Testis (tissue), 3 donors: Measurements from ENCODE around the gene ALPK1. TPM values are rescaled to one million over a fixed set of nuclear protein-coding genes. Genes with fewer than 3 reads are reported as not detected.

Experiments
- DNase-seq: peaks from one replicate; pipeline ENCODE4 v3.0.0-alpha.2; 2019
- H3K27ac ChIP-seq, 2 donors: fragments of 200-600 bp; sonication (generic); one replicate each; pipeline ENCODE4 v1.5.1; 2019
- H3K27me3 ChIP-seq: fragments of 200-600 bp; sonication (generic); one replicate; pipeline ENCODE4 v1.5.1; 2019
- H3K36me3 ChIP-seq: fragments of 200-600 bp; sonication (generic); one replicate; pipeline ENCODE4 v1.5.1; 2017; ENCODE audit warnings: low read depth; ENCODE audit errors: missing control alignments
- H3K4me1 ChIP-seq: fragments of 200-600 bp; sonication (generic); one replicate; pipeline ENCODE4 v1.5.1; 2019
- H3K4me3 ChIP-seq, 2 donors: fragments of 200-600 bp; sonication (generic); one replicate each; pipeline ENCODE4 v1.5.1; 2017 to 2019
- H3K9me3 ChIP-seq: fragments of 200-600 bp; sonication (generic); one replicate; pipeline ENCODE4 v1.5.1; 2017
- POLR2A ChIP-seq: fragments of 450-650 bp; IDR thresholded peaks from one replicate; pipeline ENCODE4 v1.6.1; 2017; ENCODE audit warnings: antibody characterized with exemption, mild to moderate bottlenecking, moderate library complexity
- WGBS, 2 donors: methylation state at CpG; one replicate each; pipeline ENCODE4 v1.1.5; 2018; 5-methylcytosine and 5-hydroxymethylcytosine counted together
- intact Hi-C: fragments of 100-400 bp; cut with DNase I; formaldehyde crosslinking; loops from one replicate; pipeline ENCODE4 v1.15.1; 2023; ENCODE audit warnings: low total_unique reads
- polyA plus RNA-seq: library from polyadenylated mRNA; stranded (reverse); fragments of 350-450 nt; fragmentation: Illumina TruSeq; extraction: RNeasy Lipid Tissue Mini Kit (QIAGEN cat#74804); gene quantifications from one replicate; pipeline ENCODE4 v1.2.3, GENCODE V29; 2014; ENCODE audit warnings: low read depth, low replicate concordance; ENCODE audit not compliant: insufficient read depth
- total RNA-seq, 2 donors: library from RNA; depleted of rRNA; stranded (reverse); fragments of >200 nt; gene quantifications; one replicate each; pipeline ENCODE4 v1.2.3, GENCODE V29; 2016
- TF ChIP-seq, protein P1 (sequence below), 3 experiments: fragments of 450-650 bp in 2 of 3; fragments of 200-600 bp in 1 of 3; sonication (generic) in 1 of 3; IDR thresholded peaks; one replicate each; pipeline ENCODE4 v1.5.1; 2016 to 2019; ENCODE audit warnings: antibody characterized with exemption in 3 of 3, mild to moderate bottlenecking in 2 of 3, moderate library complexity in 1 of 3

The ALPK1 gene
- total and polyA plus RNA-seq, 3 donors from 2014 or later = 5.2 to 12.5 (median 9.7) TPM

DNA sequence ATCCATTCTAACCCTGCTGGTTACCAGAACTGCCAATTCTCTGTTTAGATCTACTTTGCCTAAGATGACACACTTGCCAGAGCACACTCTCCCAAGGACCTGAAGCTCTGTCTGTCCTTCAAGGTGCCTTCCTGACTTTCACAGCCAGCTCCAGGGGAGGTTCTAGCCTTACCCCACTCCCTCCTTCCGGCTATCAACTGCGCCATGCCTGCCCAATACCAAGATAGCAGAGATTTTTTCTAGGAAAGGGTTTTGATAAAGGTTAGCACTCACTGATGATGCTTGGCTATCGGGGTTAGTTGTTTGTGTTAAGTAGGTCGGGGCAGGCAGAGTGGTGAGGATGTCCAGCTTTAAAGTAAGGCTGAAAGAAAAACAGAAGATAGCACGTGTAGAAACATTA, 14.3 kb downstream of the ALPK1 start:
- DNase-seq = no peak
- 85% methylated on average over 5 of the region's 5 CpGs for WGBS, 2 donors

DNA sequence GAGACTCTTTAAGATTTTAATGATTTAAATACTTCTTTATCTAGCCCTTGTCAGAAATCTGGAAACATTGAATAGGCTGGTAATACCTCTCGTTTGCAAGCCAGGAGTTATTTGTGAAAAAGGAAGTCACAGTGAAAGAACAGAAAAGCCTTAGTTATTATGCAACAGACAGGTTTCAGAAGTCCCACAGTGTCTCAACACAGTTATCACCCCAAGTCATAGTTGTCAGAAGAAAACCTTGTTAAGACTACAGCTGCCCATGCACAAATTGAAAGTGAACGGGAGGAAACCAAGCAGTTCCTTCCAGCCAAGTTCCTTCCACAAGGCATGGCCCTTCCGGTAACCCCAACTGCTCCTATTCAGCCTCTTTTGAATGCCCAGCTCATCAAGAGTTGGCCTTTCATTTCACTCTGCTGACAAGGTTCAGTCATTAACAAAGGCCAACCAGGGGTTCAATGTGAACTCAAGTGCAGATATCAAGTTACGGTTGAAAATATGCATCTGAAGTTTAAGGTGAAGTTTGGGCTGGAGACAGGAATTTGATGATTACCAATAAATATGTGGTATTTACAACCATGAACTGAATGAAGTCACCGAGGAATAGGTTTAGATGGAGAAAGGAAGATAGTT, 15.6 kb downstream of the ALPK1 start:
- whole genome bisulfite sequencing, 2 donors = 81 to 90% methylated on average over 5 of the region's 5 CpGs
- H3K27ac ChIP-seq = no peak overlapping the region
- no peak overlapping the region for H3K4me3 ChIP-seq
- H3K27me3 ChIP-seq = no peaks in the 10 kb centered on the region
- TF ChIP-seq, protein P1, sequence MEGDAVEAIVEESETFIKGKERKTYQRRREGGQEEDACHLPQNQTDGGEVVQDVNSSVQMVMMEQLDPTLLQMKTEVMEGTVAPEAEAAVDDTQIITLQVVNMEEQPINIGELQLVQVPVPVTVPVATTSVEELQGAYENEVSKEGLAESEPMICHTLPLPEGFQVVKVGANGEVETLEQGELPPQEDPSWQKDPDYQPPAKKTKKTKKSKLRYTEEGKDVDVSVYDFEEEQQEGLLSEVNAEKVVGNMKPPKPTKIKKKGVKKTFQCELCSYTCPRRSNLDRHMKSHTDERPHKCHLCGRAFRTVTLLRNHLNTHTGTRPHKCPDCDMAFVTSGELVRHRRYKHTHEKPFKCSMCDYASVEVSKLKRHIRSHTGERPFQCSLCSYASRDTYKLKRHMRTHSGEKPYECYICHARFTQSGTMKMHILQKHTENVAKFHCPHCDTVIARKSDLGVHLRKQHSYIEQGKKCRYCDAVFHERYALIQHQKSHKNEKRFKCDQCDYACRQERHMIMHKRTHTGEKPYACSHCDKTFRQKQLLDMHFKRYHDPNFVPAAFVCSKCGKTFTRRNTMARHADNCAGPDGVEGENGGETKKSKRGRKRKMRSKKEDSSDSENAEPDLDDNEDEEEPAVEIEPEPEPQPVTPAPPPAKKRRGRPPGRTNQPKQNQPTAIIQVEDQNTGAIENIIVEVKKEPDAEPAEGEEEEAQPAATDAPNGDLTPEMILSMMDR (IDR thresholded peaks at IDR 0.05) = no peak
- no peak for TF ChIP-seq POLR2A
- no peaks in the 10 kb centered on the region for H3K9me3 ChIP-seq
- intact Hi-C loops = no loop called here
- H3K4me1 ChIP-seq = no peaks in the 10 kb centered on the region
- H3K36me3 ChIP-seq = no peaks in the 10 kb centered on the region
- DNase-seq = no peak

More for the DNA sequence above, 14.3 kb downstream of the ALPK1 start:
- intact Hi-C loops = no loop called here
- Histone ChIP-seq H3K4me1 (no peaks in the 10 kb centered on the region), H3K9me3 (no peaks in the 10 kb centered on the region), H3K27ac (no peak overlapping the region), H3K36me3 (no peaks in the 10 kb centered on the region), H3K4me3 (no peak overlapping the region), H3K27me3 (no peaks in the 10 kb centered on the region)
- no peak for TF ChIP-seq POLR2A
- TF ChIP-seq, protein P1 (IDR thresholded peaks at IDR 0.05) = no peak

GRCh38 chr4:112315446-112315845, 18.3 kb downstream of the ALPK1 start:
- intact Hi-C loops = no loop called here
- TF ChIP-seq, protein P1 (IDR thresholded peaks at IDR 0.05) = no peak
- TF ChIP-seq POLR2A = no peak
- 69 to 79% methylated on average over 3 of the region's 3 CpGs for WGBS, 2 donors
- H3K4me3 ChIP-seq = no peak overlapping the region
- no peaks in the 10 kb centered on the region for H3K27me3 ChIP-seq
- H3K4me1 ChIP-seq = no peaks in the 10 kb centered on the region
- H3K36me3 ChIP-seq = no peaks in the 10 kb centered on the region
- no peak overlapping the region for H3K27ac ChIP-seq
- H3K9me3 ChIP-seq = no peaks in the 10 kb centered on the region
- DNase-seq = no peak

DNA sequence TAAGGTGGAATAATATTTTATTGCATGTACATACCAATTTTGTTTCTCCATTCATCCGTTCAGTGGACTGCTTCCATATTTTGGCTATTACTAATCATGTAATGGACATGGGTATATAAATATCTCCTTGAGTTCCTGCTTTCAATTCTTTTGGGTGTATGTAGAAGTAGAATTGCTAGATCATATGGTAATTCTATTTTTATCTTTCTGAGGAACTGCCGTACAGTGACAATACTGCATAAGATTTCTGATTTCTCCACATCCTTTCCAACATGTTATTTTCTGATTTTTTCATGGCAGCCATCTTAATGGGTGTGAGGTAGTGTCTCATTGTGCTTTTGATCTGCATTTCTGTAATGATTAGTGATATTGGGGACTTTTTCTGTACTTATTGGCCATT, 19.2 kb downstream of the ALPK1 start:
- no peak for DNase-seq
- intact Hi-C loops = no loop called here
- WGBS, 2 donors = 85 to 86% methylated on average over 2 of the region's 2 CpGs
- H3K36me3 ChIP-seq = no peaks in the 10 kb centered on the region
- H3K27me3 ChIP-seq = no peaks in the 10 kb centered on the region
- TF ChIP-seq, protein P1 (IDR thresholded peaks at IDR 0.05) = no peak
- no peak for TF ChIP-seq POLR2A
- H3K4me1 ChIP-seq = no peaks in the 10 kb centered on the region
- H3K9me3 ChIP-seq = no peaks in the 10 kb centered on the region
- H3K4me3 ChIP-seq = no peak overlapping the region
- H3K27ac ChIP-seq = no peak overlapping the region
